Hindlimb muscle (tissue), 1 donor: ENCODE results near the gene FRMPD2. TPM values are rescaled to one million over a fixed set of nuclear protein-coding genes. Genes with fewer than 3 reads are reported as not detected.
"Not testable (repeated sequence)": the region's sequence is repeated elsewhere in the genome, so short reads cannot be mapped to it uniquely, and the experiment has no call there.

Experiments used
- DNase-seq: peaks from one replicate; pipeline ENCODE4 v3.0.0-alpha.2; 2013
- polyA plus RNA-seq: library from polyadenylated mRNA; unstranded; fragments of 120-200 nt; gene quantifications from one replicate; pipeline ENCODE4 v1.2.1, GENCODE V29; 2013; ENCODE audit not compliant: insufficient read length

Gene FRMPD2
- polyA plus RNA-seq, 1 donor, result 0.09 TPM

- no peak for DNase-seq
Observed at GRCh38 chr10:48194830-48195229, 79.7 kb downstream of the FRMPD2 start.

GRCh38 chr10:48193556-48193955 is 80.9 kb downstream of the FRMPD2 start:
- DNase-seq, result no peak

- DNase-seq, result no peak
Observed at GRCh38 chr10:48192881-48193450, 81.5 kb downstream of the FRMPD2 start.

DNA sequence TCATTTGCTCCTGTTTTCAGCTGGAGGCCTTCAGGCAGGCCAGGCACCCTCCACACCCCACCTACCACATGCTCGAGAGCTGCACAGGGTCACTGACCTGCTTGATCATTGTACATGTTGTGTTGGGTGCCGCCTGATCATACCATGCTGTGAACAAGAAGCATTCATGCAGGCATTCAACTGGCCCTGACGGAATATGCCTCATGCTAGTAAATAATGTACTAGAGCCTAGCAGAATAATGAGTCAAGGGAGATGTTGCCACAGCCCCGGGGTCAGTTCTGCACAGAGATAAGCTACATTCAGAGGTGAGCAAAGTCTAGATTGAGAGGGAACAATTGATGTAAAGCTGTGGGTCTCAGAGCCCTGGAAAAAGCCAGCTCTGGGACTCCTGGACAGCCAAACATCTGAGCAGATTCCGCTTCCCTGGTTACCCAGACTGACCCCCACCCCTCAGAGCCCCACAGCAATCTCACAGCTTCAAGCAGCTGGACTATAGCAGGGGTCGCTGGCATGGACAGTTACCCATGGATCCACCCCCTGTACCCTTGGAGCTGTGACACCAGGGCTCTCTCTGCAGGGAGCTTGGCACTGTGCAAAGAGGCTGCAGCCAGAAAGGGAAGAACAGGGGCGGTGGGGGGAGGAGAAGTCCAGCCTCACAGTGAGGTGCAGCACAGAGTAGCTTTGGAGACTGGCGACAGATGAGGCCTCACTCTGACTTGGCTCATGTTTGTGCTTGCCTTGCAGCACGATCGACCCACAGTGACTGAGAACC is 86.6 kb downstream of the FRMPD2 start:
- no peak for DNase-seq

DNA sequence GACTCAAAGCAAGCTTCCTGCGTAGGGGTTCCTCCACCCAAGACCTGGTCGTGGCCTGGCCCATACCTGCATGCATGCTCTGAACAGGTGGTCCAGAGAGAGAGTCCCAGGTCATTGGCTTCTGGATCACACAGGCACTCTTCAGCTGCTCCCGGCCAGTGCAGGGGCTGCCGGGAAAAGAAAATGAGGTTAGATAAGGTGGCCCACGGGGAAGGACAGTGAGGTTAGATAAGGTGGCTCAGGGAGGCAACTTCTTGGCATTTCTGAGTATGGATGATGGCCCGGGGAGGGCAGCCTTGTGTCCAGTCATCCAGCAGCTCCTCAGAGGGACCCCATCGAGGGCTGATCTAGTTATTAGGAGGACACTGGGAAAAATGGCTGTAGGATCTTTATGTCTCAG is 87.4 kb downstream of the FRMPD2 start:
- DNase-seq, result no peak

DNA sequence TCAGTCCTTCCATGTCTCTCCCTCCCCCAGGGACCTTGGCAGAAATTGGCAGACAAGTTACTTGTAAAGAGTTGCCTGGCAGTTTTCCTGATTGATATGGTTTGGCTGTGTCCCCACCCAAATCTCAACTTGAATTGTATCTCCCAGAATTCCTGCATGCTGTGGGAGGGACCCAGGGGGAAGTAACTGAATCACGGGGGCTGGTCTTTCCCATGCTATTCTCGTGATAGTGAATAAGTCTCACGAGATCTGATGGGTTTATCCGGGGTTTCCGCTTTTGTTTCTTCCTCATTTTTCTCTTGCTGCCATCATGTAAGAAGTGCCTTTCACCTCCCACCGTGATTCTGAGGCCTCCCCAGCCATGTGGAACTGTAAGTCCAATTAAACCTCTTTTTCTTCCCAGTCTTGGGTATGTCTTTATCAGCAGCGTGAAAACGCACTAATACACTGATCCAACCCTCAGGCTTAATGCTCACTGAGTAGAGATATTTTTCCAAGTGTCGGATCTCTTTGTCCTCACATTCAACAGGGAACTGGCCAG is 88.2 kb downstream of the FRMPD2 start:
- not testable (repeated sequence) for DNase-seq

DNA sequence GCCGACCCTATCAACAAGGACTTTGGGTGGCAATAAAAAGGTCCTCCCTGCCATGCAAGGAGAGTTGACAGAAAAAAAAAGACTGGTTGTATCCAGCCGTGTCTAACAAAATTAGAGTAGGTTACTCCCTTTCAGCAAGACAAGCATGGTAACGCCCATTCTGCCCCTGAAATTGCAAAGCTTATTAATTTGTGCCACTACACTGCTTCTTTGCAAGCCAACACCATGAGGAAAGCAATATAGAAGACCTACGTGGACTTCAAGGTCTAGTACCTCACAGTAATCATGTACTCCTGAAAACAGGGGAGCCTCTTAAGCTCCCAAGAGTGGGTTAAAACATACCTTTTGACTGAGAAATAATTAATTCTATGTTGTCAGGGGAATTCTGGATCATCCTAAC is 90.3 kb downstream of the FRMPD2 start:
- DNase-seq, result no peak

- DNase-seq, result not testable (repeated sequence)
Observed at GRCh38 chr10:48172715-48173114, 101.8 kb downstream of the FRMPD2 start.

DNA sequence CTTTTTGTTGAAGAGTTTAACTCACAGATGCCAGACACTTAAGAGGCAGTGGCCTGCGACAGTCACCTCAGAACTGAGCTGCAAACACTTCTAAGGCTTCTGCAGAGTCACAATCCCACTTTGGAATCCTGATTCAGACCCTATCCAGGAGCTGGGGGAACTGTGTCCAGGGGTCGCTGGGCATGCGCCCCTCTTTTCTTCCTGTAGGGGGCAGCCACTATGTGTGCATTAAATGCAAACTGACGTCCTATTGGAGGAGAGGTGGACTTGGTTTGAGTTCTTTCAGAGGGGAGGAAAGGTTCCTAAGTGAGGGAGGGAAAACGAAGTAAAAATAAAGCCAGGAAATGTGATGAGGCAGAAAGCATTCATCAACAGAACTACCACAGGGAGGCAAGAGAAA is 113.8 kb downstream of the FRMPD2 start:
- DNase-seq, result not testable (repeated sequence)

DNA sequence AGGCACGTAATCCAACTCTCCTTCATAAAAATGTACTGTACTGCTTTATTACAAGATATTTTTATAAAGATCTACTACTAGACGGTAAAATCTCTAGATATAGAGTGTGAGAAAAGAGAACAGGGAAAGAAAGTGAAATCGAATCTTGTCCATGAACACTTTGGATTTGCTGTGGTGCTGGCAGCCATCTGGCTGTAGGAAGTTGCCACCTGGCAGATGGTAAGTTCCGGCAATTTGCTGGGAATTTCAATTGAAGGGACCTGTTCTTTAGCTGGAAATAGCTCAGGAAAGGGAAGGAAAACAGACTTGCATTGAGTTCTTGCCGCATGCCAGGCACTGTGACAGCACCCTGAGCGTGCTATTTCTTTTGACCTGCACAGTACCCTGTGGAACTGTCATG is 114.3 kb downstream of the FRMPD2 start:
- not testable (repeated sequence) for DNase-seq

DNA sequence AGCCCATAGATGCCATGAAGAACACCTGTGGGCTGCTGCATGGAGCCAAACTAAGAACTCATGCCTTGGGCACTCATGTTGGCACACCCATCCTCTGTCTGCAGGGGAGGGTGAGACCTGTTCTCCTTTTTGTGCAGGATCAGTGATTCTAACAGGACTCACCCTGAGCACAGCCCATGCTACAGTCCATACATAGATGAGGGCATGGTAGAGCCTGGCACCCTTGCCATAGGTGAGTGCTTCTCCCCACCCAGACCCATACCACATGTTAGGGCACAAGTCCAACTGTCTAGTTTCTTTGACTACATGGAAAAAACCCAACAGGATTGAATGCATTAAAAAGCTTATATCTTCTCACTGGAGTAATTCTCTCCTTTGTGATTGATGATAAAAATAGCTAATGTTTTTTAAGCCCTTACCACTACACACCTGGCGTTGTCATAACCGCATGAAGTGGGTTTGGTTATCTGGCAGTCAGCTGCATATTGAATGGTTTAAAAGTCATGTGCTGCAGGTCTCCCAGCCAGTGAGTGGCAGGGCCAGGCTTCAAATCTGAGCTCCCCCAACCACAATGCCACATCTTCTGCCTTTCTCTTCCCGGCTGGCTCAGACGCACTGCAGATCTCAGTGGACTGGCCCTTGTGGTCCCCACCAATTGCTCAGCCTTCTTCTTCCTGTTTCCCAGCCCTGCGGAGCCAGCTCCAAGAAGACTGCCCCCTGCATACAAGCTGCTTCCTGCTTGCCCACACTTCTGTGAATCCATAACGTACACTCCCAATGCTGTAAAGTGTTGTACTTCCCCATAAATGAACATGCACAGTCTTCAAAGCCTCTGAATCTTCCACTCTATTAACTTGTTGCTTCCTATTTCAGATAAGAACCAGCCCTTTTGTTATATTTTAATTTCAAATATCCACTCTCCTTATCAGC is 120.0 kb downstream of the FRMPD2 start:
- DNase-seq, result not testable (repeated sequence)

GRCh38 chr10:48147643-48148042 is 126.9 kb downstream of the FRMPD2 start:
- DNase-seq, result not testable (repeated sequence)

DNA sequence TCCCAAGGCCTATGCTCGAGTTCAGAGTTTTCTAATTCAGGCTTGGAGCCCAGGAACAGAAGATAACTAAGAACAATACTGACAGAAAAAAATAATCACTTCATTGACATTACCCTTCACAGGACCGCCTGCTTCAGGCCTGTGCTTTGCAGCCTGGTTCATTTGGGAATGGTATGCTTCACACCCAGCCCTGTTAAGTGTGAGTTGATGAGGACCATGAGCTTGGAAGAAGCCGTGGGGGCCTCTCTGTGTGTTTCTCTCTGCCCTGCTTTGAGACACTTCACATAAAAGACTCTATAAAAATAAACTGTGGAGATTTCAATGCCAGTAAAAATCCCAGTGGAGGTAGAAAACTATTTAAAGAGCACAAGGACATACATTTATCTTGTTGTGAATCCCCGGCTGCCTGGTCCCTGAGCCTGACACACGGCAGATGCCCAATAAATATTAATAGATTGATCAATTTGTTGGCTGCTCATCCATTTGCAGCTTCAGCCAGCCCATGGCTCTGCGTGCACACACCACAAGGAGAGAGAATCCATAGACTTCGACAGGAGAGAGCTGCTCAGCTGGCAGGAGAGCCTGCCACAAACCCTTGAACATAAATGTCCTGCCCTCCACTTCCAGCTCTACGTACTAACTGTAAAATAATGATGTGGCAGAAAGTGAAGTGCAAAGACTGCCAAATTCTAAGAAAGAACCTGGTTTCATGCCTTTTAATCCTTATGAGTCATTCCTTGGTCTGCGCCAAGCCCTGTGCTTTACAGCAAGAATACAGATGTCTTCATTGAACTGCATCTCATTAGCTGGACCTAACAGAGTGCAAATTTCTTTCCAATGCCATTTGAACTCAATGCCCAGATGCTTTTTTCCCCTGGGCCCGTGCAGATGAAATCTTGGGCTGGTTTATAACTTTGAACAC is 130.5 kb downstream of the FRMPD2 start:
- DNase-seq, result not testable (repeated sequence)

- DNase-seq, result not testable (repeated sequence)
Observed at GRCh38 chr10:48140949-48141348, 133.5 kb downstream of the FRMPD2 start.

GRCh38 chr10:48139953-48140850 is 134.3 kb downstream of the FRMPD2 start:
- DNase-seq, result not testable (repeated sequence)

GRCh38 chr10:48128954-48129353 is 145.5 kb downstream of the FRMPD2 start:
- DNase-seq, result not testable (repeated sequence)

DNA sequence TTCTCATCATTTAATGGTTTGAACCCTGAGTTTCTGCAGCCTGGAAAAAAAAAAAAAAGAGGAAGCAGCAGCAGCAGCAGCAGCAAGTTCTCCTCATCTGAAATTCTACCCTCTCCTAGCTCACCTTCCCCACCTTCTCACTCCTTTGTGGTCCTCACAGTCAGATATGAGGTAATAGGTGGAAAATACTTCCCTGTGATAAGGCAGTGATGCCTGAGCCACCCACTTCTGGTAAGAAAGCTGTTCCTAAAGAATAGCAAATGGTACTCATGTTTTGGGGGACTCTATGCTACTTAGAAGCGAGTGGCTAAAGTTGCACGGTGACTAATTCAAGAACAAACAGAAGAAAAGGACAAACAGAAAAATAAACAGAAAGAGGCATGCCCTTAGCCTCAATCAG is 148.2 kb downstream of the FRMPD2 start:
- DNase-seq, result not testable (repeated sequence)

DNA sequence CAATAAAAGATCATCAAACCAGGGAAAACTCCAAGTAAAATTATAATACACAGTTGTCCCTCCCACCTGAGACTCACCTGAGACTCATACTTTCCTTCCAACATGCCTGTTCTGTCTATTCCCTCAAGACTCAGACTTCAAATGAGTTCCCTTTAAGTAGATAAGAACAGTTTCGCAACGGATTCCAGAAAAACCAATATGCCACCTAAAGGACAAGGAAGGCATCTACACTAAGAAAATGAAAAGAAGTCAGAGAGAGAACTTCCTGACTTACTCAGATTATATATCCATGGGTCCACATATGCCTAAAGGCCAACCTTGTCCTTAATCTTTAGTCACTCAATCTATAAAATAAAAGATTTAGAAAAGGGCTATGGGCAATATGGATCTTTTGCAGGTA is 148.9 kb downstream of the FRMPD2 start:
- DNase-seq, result not testable (repeated sequence)

- not testable (repeated sequence) for DNase-seq
Observed at GRCh38 chr10:48122618-48123017, 151.9 kb downstream of the FRMPD2 start.

GRCh38 chr10:48110277-48110676 is 164.2 kb downstream of the FRMPD2 start:
- DNase-seq, result not testable (repeated sequence)
